ENCODE data around the gene PCDH1.

DNA sequence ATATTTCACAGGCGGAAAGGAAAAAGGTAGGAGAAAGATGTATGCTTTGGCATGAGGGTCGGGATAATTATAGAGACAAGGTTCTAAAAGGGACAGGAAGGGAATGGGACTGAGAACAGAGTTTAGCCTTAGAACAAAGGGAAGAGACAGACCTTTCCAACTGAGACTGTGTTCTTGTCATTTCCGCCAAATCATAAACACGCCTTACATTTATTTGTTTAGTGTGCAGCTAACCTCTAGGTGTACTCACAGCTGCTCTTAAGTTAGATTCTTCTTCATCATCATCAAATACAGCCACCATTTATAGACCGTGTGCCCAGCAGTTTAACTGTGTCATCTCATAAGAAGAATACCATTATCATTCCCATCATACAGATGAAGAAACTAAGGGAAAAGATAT lies 39.5 kb upstream of the PCDH1 start:
- TF ChIP-seq POLR2A (IDR thresholded peaks at IDR 0.05; ENCODE audit: low read depth, low read length) (no peak), POLR2AphosphoS5 (IDR thresholded peaks at IDR 0.05; ENCODE audit: low read depth, low read length) (no peak), TAF1 (IDR thresholded peaks at IDR 0.05; ENCODE audit: borderline replicate concordance, low read depth, low read length) (no peak)
